ENCODE results near the gene GALNT12.

DNA sequence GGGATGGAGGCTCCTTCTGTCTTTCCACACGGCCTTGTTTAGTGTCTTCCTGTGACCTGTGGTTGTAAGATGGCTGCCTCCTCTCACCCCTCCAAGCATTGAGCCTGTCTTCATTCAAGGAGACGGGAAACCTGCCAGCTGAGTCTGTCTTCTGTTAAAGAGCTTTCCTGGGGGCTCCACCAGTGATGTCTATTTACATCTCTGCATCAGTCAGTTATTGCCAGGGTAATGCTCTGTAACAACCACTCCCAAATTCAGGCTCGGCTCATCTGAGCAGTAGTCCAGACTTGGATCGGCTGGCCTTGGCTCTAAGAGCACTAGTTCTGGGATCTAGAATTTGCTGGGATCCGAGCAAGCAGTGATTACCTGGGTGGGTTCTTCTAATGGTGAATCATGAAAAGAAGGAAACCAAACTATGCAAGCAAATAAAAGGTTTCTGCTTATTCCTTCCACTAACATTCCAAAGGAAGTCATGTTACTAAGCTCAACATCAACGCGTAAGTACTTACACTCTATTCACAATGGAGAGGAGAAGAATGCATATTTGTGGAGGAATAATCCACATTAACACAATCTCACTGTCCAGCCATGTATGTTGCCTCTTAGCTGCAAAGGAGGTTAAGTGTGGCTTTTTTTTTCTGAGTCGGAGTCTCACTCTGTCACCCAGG is 61.7 kb downstream of the GALNT12 start:
- TF ChIP-seq, protein P1, sequence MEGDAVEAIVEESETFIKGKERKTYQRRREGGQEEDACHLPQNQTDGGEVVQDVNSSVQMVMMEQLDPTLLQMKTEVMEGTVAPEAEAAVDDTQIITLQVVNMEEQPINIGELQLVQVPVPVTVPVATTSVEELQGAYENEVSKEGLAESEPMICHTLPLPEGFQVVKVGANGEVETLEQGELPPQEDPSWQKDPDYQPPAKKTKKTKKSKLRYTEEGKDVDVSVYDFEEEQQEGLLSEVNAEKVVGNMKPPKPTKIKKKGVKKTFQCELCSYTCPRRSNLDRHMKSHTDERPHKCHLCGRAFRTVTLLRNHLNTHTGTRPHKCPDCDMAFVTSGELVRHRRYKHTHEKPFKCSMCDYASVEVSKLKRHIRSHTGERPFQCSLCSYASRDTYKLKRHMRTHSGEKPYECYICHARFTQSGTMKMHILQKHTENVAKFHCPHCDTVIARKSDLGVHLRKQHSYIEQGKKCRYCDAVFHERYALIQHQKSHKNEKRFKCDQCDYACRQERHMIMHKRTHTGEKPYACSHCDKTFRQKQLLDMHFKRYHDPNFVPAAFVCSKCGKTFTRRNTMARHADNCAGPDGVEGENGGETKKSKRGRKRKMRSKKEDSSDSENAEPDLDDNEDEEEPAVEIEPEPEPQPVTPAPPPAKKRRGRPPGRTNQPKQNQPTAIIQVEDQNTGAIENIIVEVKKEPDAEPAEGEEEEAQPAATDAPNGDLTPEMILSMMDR (IDR thresholded peaks at IDR 0.05) = no peak
- TF ChIP-seq, protein P2, sequence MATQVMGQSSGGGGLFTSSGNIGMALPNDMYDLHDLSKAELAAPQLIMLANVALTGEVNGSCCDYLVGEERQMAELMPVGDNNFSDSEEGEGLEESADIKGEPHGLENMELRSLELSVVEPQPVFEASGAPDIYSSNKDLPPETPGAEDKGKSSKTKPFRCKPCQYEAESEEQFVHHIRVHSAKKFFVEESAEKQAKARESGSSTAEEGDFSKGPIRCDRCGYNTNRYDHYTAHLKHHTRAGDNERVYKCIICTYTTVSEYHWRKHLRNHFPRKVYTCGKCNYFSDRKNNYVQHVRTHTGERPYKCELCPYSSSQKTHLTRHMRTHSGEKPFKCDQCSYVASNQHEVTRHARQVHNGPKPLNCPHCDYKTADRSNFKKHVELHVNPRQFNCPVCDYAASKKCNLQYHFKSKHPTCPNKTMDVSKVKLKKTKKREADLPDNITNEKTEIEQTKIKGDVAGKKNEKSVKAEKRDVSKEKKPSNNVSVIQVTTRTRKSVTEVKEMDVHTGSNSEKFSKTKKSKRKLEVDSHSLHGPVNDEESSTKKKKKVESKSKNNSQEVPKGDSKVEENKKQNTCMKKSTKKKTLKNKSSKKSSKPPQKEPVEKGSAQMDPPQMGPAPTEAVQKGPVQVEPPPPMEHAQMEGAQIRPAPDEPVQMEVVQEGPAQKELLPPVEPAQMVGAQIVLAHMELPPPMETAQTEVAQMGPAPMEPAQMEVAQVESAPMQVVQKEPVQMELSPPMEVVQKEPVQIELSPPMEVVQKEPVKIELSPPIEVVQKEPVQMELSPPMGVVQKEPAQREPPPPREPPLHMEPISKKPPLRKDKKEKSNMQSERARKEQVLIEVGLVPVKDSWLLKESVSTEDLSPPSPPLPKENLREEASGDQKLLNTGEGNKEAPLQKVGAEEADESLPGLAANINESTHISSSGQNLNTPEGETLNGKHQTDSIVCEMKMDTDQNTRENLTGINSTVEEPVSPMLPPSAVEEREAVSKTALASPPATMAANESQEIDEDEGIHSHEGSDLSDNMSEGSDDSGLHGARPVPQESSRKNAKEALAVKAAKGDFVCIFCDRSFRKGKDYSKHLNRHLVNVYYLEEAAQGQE (IDR thresholded peaks at IDR 0.05; ENCODE audit: insufficient read depth in 1 of 2, low read depth in 2 of 2, low read length in 1 of 2) = no peak
